Effector memory CD8-positive, alpha-beta T cell (primary cell): ENCODE measurements around the gene BFAR.
"Not testable (repeated sequence)": the region's sequence is repeated elsewhere in the genome, so short reads cannot be mapped to it uniquely, and the experiment has no call there.

Source experiments
- ATAC-seq: fragments of 150-1000 bp; cut with Tn5 transposase; replicated peaks from 2 replicates; pipeline ENCODE4 v1.10.0; 2021; ENCODE audit warnings: mild to moderate bottlenecking, moderate library complexity
- DNase-seq, 3 experiments: peaks; one replicate each; pipeline ENCODE4 v3.0.0; 2021
- H3K27ac Mint-ChIP-seq, 2 donors: one replicate each; pipeline ENCODE4 v1.8.0; 2022; ENCODE audit warnings: mild to moderate bottlenecking in 2 of 2, mixed read lengths in 2 of 2, moderate library complexity in 2 of 2
- H3K27me3 Mint-ChIP-seq, 2 donors: one replicate each; pipeline ENCODE4 v1.8.0; 2022; ENCODE audit warnings: mixed read lengths in 2 of 2
- H3K36me3 Mint-ChIP-seq: one replicate; pipeline ENCODE4 v1.8.0; 2022; ENCODE audit warnings: mild to moderate bottlenecking, moderate library complexity, mixed read lengths; ENCODE audit not compliant: insufficient read depth
- H3K4me1 Mint-ChIP-seq, 2 donors: one replicate each; pipeline ENCODE4 v1.8.0; 2022; ENCODE audit warnings: low read depth in 2 of 2, mixed read lengths in 2 of 2
- H3K4me3 Mint-ChIP-seq, 2 donors: one replicate each; pipeline ENCODE4 v1.8.0; 2022; ENCODE audit warnings: mild to moderate bottlenecking in 2 of 2, mixed read lengths in 2 of 2, moderate library complexity in 2 of 2
- H3K9me3 Mint-ChIP-seq, 2 donors: one replicate each; pipeline ENCODE4 v1.8.0; 2022; ENCODE audit warnings: mixed read lengths in 2 of 2

BFAR gene

GRCh38 chr16:14682121-14682520 lies 49.4 kb downstream of the BFAR start:
- ATAC-seq (no peak), DNase-seq (no peak)
- Mint-ChIP-seq H3K36me3 (peaks cover 3% of the 10 kb centered on the region), H3K4me1 (no peaks in the 10 kb centered on the region), H3K4me3 (no peak overlapping the region), H3K27ac (no peak overlapping the region), H3K9me3 (peaks cover 0 to 3% of the 10 kb centered on the region in 2 donors), H3K27me3 (peaks cover 15 to 33% of the 10 kb centered on the region in 2 donors)

GRCh38 chr16:14685870-14686793 lies 53.4 kb downstream of the BFAR start:
- not testable (repeated sequence) for H3K9me3 Mint-ChIP-seq, H3K4me1 Mint-ChIP-seq, H3K27me3 Mint-ChIP-seq, H3K36me3 Mint-ChIP-seq, DNase-seq, ATAC-seq, H3K4me3 Mint-ChIP-seq, H3K27ac Mint-ChIP-seq

- not testable (repeated sequence) for H3K9me3 Mint-ChIP-seq, H3K4me3 Mint-ChIP-seq, H3K27ac Mint-ChIP-seq, H3K4me1 Mint-ChIP-seq, ATAC-seq, DNase-seq, H3K27me3 Mint-ChIP-seq, H3K36me3 Mint-ChIP-seq
Observed at GRCh38 chr16:14694129-14694528, 61.4 kb downstream of the BFAR start, which contains the start of gene PLA2G10. Gene PLA2G10 (minus strand): TSS chr16:14694308. CDS start chr16:14694229, 79 bp downstream.

GRCh38 chr16:14701859-14702258 lies 69.1 kb downstream of the BFAR start:
- not testable (repeated sequence) for DNase-seq, ATAC-seq, H3K36me3 Mint-ChIP-seq, H3K4me1 Mint-ChIP-seq, H3K9me3 Mint-ChIP-seq, H3K27ac Mint-ChIP-seq, H3K27me3 Mint-ChIP-seq, H3K4me3 Mint-ChIP-seq

GRCh38 chr16:14702672-14703071 lies 69.9 kb downstream of the BFAR start:
- H3K4me3 Mint-ChIP-seq, H3K27ac Mint-ChIP-seq, H3K4me1 Mint-ChIP-seq, DNase-seq, H3K36me3 Mint-ChIP-seq, H3K27me3 Mint-ChIP-seq, H3K9me3 Mint-ChIP-seq: not testable (repeated sequence)
- ATAC-seq: peak; percentile 2

- H3K27ac Mint-ChIP-seq, H3K4me3 Mint-ChIP-seq, H3K27me3 Mint-ChIP-seq, DNase-seq, H3K36me3 Mint-ChIP-seq, H3K9me3 Mint-ChIP-seq, H3K4me1 Mint-ChIP-seq: not testable (repeated sequence)
- ATAC-seq: peak; percentile 98
Observed at GRCh38 chr16:14703156-14704011, 70.6 kb downstream of the BFAR start, which contains the start of gene NPIPA3. Gene NPIPA3 (plus strand): TSS chr16:14703411. CDS start chr16:14708944, 5,533 bp downstream.
